PC-3 (cell line): ENCODE data around the gene SPRED1.

Experiments
- EZH2 ChIP-seq: fragments of 300-600 bp; sonication (generic); IDR thresholded peaks from one replicate; pipeline ENCODE4 v1.6.1; 2017; ENCODE audit warnings: antibody characterized with exemption, mild to moderate bottlenecking, low read length; ENCODE audit not compliant: unreplicated experiment
- EZH2phosphoT487 ChIP-seq: fragments of 300-600 bp; sonication (generic); IDR thresholded peaks from 2 replicates; pipeline ENCODE4 v1.6.1; 2018; ENCODE audit warnings: mild to moderate bottlenecking, antibody characterized with exemption, low read length, borderline replicate concordance
- TF ChIP-seq, protein P1 (sequence below): fragments of 300-600 bp; sonication (generic); conservative IDR thresholded peaks from 2 replicates; pipeline ENCODE4 v1.5.1; 2017; ENCODE audit warnings: antibody characterized with exemption, low read depth, mild to moderate bottlenecking, low read length

GRCh38 chr15:38252481-38253350, at the start of gene SPRED1:
- TF ChIP-seq, protein P1, sequence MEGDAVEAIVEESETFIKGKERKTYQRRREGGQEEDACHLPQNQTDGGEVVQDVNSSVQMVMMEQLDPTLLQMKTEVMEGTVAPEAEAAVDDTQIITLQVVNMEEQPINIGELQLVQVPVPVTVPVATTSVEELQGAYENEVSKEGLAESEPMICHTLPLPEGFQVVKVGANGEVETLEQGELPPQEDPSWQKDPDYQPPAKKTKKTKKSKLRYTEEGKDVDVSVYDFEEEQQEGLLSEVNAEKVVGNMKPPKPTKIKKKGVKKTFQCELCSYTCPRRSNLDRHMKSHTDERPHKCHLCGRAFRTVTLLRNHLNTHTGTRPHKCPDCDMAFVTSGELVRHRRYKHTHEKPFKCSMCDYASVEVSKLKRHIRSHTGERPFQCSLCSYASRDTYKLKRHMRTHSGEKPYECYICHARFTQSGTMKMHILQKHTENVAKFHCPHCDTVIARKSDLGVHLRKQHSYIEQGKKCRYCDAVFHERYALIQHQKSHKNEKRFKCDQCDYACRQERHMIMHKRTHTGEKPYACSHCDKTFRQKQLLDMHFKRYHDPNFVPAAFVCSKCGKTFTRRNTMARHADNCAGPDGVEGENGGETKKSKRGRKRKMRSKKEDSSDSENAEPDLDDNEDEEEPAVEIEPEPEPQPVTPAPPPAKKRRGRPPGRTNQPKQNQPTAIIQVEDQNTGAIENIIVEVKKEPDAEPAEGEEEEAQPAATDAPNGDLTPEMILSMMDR = no peak
- TF ChIP-seq EZH2 (no peak), EZH2phosphoT487 (no peak)
